Midbrain (tissue), 1 donor: ENCODE data around the gene EVX2.

ENCODE experiments used
- DNase-seq: peaks from one replicate; lab custom pipeline; 2025; lab: John Stamatoyannopoulos, UW

Gene EVX2

GRCh38 chr2:176082824-176083751, 674 bp downstream of the EVX2 start:
- DNase-seq, result no peak

GRCh38 chr2:176082525-176082823, 1.3 kb downstream of the EVX2 start:
- DNase-seq, result no peak

GRCh38 chr2:176081837-176082524, 1.8 kb downstream of the EVX2 start:
- no peak for DNase-seq

GRCh38 chr2:176081376-176081836, 2.4 kb downstream of the EVX2 start:
- no peak for DNase-seq

GRCh38 chr2:176080540-176081375, 3.0 kb downstream of the EVX2 start:
- DNase-seq, result no peak

- no peak for DNase-seq
These were observed 3.8 kb downstream of the EVX2 start for GRCh38 chr2:176079831-176080539.

- no peak for DNase-seq
These were observed 4.4 kb downstream of the EVX2 start for GRCh38 chr2:176079285-176079830.

GRCh38 chr2:176078541-176079284, 5.0 kb downstream of the EVX2 start:
- DNase-seq, result no peak

- DNase-seq, result no peak
These were observed 7.0 kb downstream of the EVX2 start for GRCh38 chr2:176076796-176077195.

- DNase-seq, result no peak
These were observed 7.7 kb downstream of the EVX2 start for GRCh38 chr2:176076063-176076462.

- no peak for DNase-seq
These were observed 8.3 kb downstream of the EVX2 start for GRCh38 chr2:176075481-176075880.

GRCh38 chr2:176074919-176075425, 8.8 kb downstream of the EVX2 start:
- no peak for DNase-seq

- no peak for DNase-seq
These were observed 10.5 kb downstream of the EVX2 start for GRCh38 chr2:176072951-176073904.

- DNase-seq, result no peak
These were observed 11.5 kb downstream of the EVX2 start for GRCh38 chr2:176072292-176072669.

GRCh38 chr2:176071330-176072291, 12.2 kb downstream of the EVX2 start:
- no peak for DNase-seq

GRCh38 chr2:176068419-176068832, 15.3 kb downstream of the EVX2 start:
- DNase-seq, result no peak

GRCh38 chr2:176067589-176068418, 16.0 kb downstream of the EVX2 start:
- no peak for DNase-seq
